NB4 (cell line): ENCODE measurements around the gene ANKS1B.

Source experiments
- DNase-seq: peaks from one replicate; pipeline ENCODE4 v3.0.0; 2010; ENCODE audit warnings: low read depth
- H3K4me3 ChIP-seq: one replicate; pipeline ENCODE4 v1.5.1; 2011; ENCODE audit warnings: mild to moderate bottlenecking, low read depth, low read length, moderate library complexity
- MYC ChIP-seq: IDR thresholded peaks from 2 replicates; pipeline ENCODE4 v1.6.1; 2011; ENCODE audit warnings: low read depth, low read length
- POLR2A ChIP-seq: IDR thresholded peaks from 2 replicates; pipeline ENCODE4 v1.6.1; 2011; ENCODE audit warnings: mild to moderate bottlenecking; ENCODE audit not compliant: insufficient read length; ENCODE audit errors: extremely low read depth
- TF ChIP-seq, protein P1 (sequence below): IDR thresholded peaks from one replicate; pipeline ENCODE4 v1.5.1; 2012; ENCODE audit warnings: low read depth, low read length
- TF ChIP-seq, protein P2 (sequence below): IDR thresholded peaks from 2 replicates; pipeline ENCODE4 v1.6.1; 2011; ENCODE audit warnings: low read depth, low read length

ANKS1B gene

DNA sequence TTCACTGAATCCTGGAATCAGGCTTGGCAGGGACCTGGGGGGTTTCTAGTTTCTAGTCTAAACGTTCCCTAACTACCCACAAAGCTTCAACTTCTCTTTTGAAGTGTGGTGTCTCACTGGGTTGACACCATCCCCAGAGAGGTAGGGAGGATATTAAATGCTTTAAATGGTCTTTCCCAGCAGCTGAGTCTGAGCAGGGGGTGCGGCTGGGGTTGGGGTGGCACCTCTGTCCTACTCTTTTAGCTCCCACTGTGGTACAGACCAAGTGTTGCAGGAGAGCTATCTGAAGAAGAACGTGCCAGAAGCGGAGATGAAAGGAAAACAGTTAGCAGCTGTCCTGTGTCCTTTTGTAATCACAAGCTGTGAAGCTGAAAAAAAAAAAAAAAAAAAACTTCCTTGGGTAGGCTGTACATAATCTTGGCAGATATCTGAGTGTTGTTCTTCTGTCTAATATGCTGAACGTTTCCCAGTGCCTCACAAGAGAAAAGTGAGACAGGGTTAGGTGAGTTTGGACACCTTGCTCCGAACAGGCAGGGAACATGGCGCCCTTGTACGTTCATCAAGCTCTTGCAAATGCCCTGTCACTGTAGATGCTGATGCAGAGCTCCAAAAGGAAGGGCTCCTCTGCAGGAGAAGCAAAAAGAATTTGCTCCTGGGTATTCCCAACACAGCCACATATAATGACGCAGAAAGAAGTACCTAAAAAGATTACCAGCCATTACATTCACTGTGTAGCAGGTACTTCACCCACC lies 892.5 kb downstream of the ANKS1B start:
- TF ChIP-seq MYC (no peak), POLR2A (no peak)
- TF ChIP-seq, protein P1, sequence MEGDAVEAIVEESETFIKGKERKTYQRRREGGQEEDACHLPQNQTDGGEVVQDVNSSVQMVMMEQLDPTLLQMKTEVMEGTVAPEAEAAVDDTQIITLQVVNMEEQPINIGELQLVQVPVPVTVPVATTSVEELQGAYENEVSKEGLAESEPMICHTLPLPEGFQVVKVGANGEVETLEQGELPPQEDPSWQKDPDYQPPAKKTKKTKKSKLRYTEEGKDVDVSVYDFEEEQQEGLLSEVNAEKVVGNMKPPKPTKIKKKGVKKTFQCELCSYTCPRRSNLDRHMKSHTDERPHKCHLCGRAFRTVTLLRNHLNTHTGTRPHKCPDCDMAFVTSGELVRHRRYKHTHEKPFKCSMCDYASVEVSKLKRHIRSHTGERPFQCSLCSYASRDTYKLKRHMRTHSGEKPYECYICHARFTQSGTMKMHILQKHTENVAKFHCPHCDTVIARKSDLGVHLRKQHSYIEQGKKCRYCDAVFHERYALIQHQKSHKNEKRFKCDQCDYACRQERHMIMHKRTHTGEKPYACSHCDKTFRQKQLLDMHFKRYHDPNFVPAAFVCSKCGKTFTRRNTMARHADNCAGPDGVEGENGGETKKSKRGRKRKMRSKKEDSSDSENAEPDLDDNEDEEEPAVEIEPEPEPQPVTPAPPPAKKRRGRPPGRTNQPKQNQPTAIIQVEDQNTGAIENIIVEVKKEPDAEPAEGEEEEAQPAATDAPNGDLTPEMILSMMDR: no peak
- TF ChIP-seq, protein P2, sequence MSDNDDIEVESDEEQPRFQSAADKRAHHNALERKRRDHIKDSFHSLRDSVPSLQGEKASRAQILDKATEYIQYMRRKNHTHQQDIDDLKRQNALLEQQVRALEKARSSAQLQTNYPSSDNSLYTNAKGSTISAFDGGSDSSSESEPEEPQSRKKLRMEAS: no peak
- H3K4me3 ChIP-seq: no peak overlapping the region
- no peak for DNase-seq

DNA sequence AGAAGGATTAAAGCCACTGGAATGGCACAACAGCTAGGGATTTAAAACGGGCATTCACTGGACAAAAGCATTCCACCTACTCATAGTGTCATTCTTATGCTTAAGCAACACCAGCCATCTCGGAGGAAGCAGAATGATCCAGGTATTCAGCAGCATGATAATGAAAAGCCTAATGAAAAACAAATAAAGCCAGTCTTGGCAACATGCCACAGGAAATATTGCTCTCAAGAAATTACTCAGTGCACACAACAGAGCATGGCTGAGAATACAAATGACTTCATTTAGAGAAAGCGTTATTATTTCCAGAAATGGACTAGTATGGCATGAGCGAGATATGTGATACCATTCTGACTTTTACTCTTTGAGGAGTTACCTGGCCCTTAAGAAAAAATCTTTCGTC lies 897.5 kb downstream of the ANKS1B start:
- no peak for DNase-seq

DNA sequence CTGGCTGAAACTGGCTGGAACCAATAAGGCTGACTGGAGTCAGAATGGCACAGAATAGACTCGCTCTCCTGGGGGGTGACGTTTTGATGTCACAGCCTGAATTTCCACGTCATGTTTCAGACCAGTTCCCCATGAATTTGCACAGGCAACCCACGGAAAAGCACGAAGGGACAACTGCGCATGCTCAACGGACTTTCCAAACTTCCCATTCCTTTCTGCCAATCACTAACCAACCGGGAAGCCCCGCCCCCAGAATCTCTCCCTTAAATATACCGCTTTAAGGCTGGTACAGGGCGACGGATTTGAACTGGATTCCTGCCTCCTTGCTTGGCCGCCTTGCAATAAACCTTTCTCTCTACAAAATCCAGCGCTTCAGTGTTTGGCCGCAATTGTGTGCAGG lies 904.9 kb downstream of the ANKS1B start:
- DNase-seq: no peak
- TF ChIP-seq POLR2A (no peak), MYC (no peak)
- TF ChIP-seq, protein P2: no peak
- TF ChIP-seq, protein P1: no peak
- H3K4me3 ChIP-seq: no peak overlapping the region

More for the DNA sequence above, 897.5 kb downstream of the ANKS1B start:
- TF ChIP-seq, protein P2: no peak
- TF ChIP-seq POLR2A: no peak
- TF ChIP-seq, protein P1: no peak
- TF ChIP-seq MYC: no peak
- no peak overlapping the region for H3K4me3 ChIP-seq

DNA sequence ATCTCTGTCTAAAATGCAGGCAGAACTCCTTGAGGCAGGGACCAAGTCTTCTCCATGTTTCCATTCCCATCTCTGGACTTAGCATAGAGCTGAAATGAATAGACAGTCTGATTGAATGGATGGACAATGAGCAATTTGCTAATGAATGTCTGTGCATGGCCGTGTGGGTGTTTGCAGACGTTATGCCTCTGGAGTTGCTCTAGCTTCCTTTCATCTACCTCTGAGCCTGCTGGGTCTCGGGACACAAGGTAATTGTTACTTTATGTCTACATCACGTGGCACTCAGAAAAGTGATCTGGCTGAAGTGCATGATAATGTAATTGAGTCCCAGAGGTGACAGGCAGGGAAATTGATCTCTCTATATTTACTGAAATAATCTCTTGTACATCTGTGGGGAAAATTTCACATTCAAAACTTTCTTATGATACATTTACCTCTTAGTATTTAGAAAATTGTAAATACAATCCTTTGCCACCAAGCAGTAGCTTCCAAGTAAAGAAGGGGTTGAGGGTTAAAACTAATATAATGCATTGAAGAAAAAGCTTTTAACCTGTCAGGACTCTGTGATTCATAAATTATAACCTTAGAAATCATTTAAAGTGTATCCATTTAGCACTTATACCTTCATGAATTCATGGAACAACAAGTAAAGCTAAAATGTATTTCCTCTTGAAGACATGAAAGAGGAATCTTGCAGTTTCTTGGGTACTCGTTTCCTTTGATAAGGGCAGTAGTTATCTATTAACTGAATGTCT lies 915.6 kb downstream of the ANKS1B start:
- TF ChIP-seq MYC (no peak), POLR2A (no peak)
- TF ChIP-seq, protein P1: no peak
- TF ChIP-seq, protein P2: no peak
- DNase-seq: no peak
- no peak overlapping the region for H3K4me3 ChIP-seq

DNA sequence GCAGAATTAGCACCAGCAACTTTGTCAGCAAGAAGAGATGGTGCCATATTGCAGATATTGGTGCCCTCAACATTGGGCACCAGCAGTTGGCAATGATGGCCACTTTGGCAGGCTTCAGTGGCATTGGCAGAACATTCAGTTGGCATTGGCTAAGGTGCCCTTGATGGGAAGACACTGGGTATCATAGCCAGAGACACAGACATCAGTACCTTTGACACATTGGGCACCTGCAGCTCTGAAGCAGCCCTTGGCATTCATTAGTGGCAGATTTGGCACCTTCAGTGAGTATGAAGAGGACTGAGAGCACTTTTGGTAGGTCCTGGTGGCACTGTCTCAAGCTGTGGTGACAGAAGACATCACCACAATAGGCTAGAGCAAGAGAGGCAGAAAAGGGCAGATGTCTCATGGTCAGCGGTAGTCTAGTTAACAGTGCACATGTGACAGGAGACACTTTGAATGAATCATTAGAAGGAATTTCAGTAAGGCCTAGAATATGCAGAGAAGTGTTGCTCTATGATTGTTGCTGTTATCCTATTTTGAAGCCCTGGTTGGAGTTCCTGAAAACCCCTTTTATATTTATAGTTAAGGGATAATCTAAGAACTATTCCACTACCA lies 917.5 kb downstream of the ANKS1B start:
- no peak for DNase-seq
- H3K4me3 ChIP-seq: no peak overlapping the region
- TF ChIP-seq MYC: no peak
- TF ChIP-seq, protein P2: no peak
- no peak for TF ChIP-seq POLR2A
- TF ChIP-seq, protein P1: no peak
